K562 (cell line): Measurements from ENCODE around the gene KASH5. TPM values are rescaled to one million over a fixed set of nuclear protein-coding genes. Genes with fewer than 3 reads are reported as not detected.

Source experiments
- ATF3 ChIP-seq, 2 experiments: fragments of 450-650 bp in 1 of 2; sonication (generic) in 1 of 2; formaldehyde crosslinking in 1 of 2; IDR thresholded peaks in 1 of 2; conservative IDR thresholded peaks in 1 of 2; 2 replicates each; pipeline versions ENCODE4 v1.6.1 to v1.8.1; 2016 to 2023; ENCODE audit warnings: mild to moderate bottlenecking in 2 of 2, moderate library complexity in 2 of 2, inconsistent platforms in 1 of 2, missing genetic modification reagents in 1 of 2
- ATF7 ChIP-seq: fragments of 450-650 bp; IDR thresholded peaks from 2 replicates; pipeline ENCODE4 v1.7.1; 2014; ENCODE audit warnings: mild to moderate bottlenecking, moderate library complexity
- BRD4 ChIP-seq: fragments of 200-600 bp; sonication (generic); IDR thresholded peaks from 2 replicates; pipeline ENCODE4 v1.6.1; 2017; ENCODE audit warnings: inconsistent platforms
- CREM ChIP-seq: IDR thresholded peaks from 2 replicates; pipeline ENCODE4 v1.6.1; 2014; ENCODE audit warnings: antibody characterized with exemption, low read depth
- DMBX1 ChIP-seq: fragments of 250-450 bp; sonication (Bioruptor Pico); IDR thresholded peaks from 2 replicates; pipeline ENCODE4 v1.8.0; 2022; ENCODE audit warnings: inconsistent platforms, mild to moderate bottlenecking, moderate library complexity, borderline replicate concordance
- HCFC1 ChIP-seq: IDR thresholded peaks from 2 replicates; pipeline ENCODE4 v1.6.1; 2012; ENCODE audit warnings: low read depth, low read length, improper control_type of control experiment
- HLTF ChIP-seq: fragments of 450-650 bp; IDR thresholded peaks from 2 replicates; pipeline ENCODE4 v1.6.1; 2016
- KAT7 ChIP-seq: sonication (generic); formaldehyde crosslinking; IDR thresholded peaks from 2 replicates; pipeline ENCODE4 v1.8.0; 2022; ENCODE audit warnings: missing genetic modification reagents, mild to moderate bottlenecking, borderline replicate concordance
- MYNN ChIP-seq, 2 experiments: sonication (generic); formaldehyde crosslinking in 1 of 2; IDR thresholded peaks; 2 replicates each; pipeline versions ENCODE4 v1.5.0 to v1.6.1; 2016 to 2020; ENCODE audit warnings: antibody characterized with exemption in 1 of 2, missing genetic modification reagents in 1 of 2
- NR2C2 ChIP-seq, 2 experiments: fragments of 200-800 bp in 1 of 2; sonication (Bioruptor generic) in 1 of 2; sonication (generic) in 1 of 2; formaldehyde crosslinking in 1 of 2; IDR thresholded peaks; 2 replicates each; pipeline versions ENCODE4 v1.6.1 to v1.8.0; 2016 to 2022; ENCODE audit warnings: mild to moderate bottlenecking in 1 of 2, missing compliant biosample characterization in 1 of 2, missing genetic modification characterization in 1 of 2, missing genetic modification reagents in 1 of 2
- POLR2A ChIP-seq: fragments of 450-650 bp; conservative IDR thresholded peaks from 2 replicates; pipeline ENCODE4 v1.6.1; 2016
- SMAD1 ChIP-seq: fragments of 150-350 bp; IDR thresholded peaks from 2 replicates; pipeline ENCODE4 v1.6.1; 2014; ENCODE audit warnings: low read length, low read depth; ENCODE audit not compliant: partially characterized antibody
- SMARCC2 ChIP-seq: fragments of 450-650 bp; IDR thresholded peaks from 2 replicates; pipeline ENCODE4 v1.6.1; 2017; ENCODE audit warnings: antibody characterized with exemption, moderate library complexity, mild to moderate bottlenecking, low read depth
- SNRNP70 ChIP-seq: fragments of 200-400 bp; formaldehyde crosslinking; optimal IDR thresholded peaks from 2 replicates; pipeline ENCODE3; 2017; ENCODE audit warnings: low read depth, low read length
- SP1 ChIP-seq: sonication (generic); formaldehyde crosslinking; IDR thresholded peaks from 2 replicates; pipeline ENCODE4 v1.8.1; 2022; ENCODE audit warnings: mild to moderate bottlenecking, missing genetic modification reagents
- SPI1 ChIP-seq: IDR thresholded peaks from 2 replicates; pipeline ENCODE4 v1.6.1; 2011; ENCODE audit warnings: low read depth, low read length, control low read depth, borderline replicate concordance
- SREBF1 ChIP-seq: fragments of 150-350 bp; IDR thresholded peaks from 2 replicates; pipeline ENCODE4 v1.6.1; 2014; ENCODE audit warnings: antibody characterized with exemption, low read depth, low read length, borderline replicate concordance
- TAF1 ChIP-seq: IDR thresholded peaks from 2 replicates; pipeline ENCODE4 v1.6.1; 2011; ENCODE audit warnings: mild to moderate bottlenecking, low read length, moderate library complexity; ENCODE audit not compliant: insufficient read depth, control insufficient read depth, severe bottlenecking; ENCODE audit errors: extremely low read depth
- THAP12 ChIP-seq: fragments of 250-450 bp; sonication (Bioruptor Pico); IDR thresholded peaks from 2 replicates; pipeline ENCODE4 v1.9.0; 2021; ENCODE audit warnings: mild to moderate bottlenecking, inconsistent platforms
- ZSCAN32 ChIP-seq: fragments of 450-650 bp; formaldehyde crosslinking; IDR thresholded peaks from 2 replicates; pipeline ENCODE4 v1.4.0; 2020; ENCODE audit warnings: mild to moderate bottlenecking, moderate library complexity
- polyA plus RNA-seq, 8 experiments: library from polyadenylated mRNA; depleted of rRNA in 4 of 8; stranded (reverse) in 5 of 8; unstranded in 3 of 8; fragments of >200 nt; fragmentation: Nextera tagmentation in 2 of 8; fragmentation: Illumina TruSeq in 1 of 8; extraction: Ambion mirVana in 2 of 8; extraction: Trizol in 1 of 8; gene quantifications; 2 replicates each; pipeline versions ENCODE4 v1.2.1 to v1.2.3, GENCODE V29; 2011 to 2014; ENCODE audit warnings: inconsistent platforms in 1 of 8, missing spikeins in 1 of 8
- total RNA-seq, 7 experiments: library from RNA; depleted of rRNA in 6 of 7; stranded (reverse); fragments of >200 nt in 6 of 7; fragmentation: Illumina TruSeq in 2 of 7; extraction: Trizol in 2 of 7; gene quantifications; 2 replicates each; pipeline versions ENCODE4 v1.2.1 to v1.2.3, GENCODE V29; 2011 to 2021; ENCODE audit warnings: low replicate concordance in 1 of 7
- TF ChIP-seq, protein P1 (sequence below): fragments of 450-650 bp; IDR thresholded peaks from 2 replicates; pipeline ENCODE4 v1.6.1; 2016; ENCODE audit warnings: low read depth, mild to moderate bottlenecking, moderate library complexity
- TF ChIP-seq, protein P2 (sequence below), 2 experiments: IDR thresholded peaks; 2 replicates each; pipeline ENCODE4 v1.6.1; 2011; ENCODE audit warnings: borderline replicate concordance in 1 of 2, control low read depth in 1 of 2, low read depth in 1 of 2, low read length in 1 of 2, mild to moderate bottlenecking in 1 of 2, mixed read lengths in 1 of 2, moderate library complexity in 1 of 2; ENCODE audit not compliant: insufficient read depth in 1 of 2, insufficient read length in 1 of 2, poor library complexity in 1 of 2, severe bottlenecking in 1 of 2; ENCODE audit errors: extremely low read depth in 1 of 2

KASH5 gene
- total and polyA plus RNA-seq, 9 of the 15 experiments (the other 6 are each of a cell fraction or from before 2014, with no cell fraction given) = 0.07 to 0.84 (median 0.34) TPM; not detected in 1

DNA sequence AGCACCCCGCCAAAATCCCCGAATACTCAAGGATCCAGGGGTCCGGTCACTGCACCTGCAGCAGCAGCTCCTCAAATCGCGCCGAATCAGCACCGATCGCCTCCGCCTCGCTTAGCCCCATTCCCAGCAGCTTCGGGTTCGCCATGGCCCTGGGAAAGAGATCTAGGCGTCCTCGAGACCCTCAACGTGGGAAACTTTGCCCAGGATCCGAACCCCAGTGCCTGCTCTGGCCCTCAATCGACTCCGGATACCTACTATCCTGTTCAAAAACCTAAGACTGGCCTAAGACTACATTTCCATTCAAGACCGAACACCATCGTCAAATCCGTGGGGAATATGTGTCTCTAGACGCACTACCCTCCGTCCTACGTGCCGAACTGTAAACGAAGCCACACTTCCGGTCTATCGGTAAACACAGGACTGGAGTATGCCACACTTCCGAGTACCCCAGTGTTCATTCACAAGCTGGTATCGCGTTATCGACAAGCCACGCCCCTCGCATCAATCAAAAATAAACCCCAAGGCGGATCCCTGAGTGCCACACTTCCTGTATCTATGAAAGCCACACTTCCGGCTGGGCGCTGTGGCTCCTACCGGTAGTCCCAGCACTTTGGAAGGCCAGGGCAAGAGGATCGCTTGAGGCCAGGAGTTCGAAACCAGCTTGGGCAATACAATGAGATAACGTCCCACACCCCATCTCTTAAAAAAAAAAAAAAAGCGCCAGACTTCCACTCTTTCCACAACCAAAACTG, 63.6 kb downstream of the KASH5 start, which contains the start of gene PIH1D1 (continued):
- no peak for TF ChIP-seq DMBX1 (CRISPR knock-in tag)
- peak; percentile 91 for TF ChIP-seq SP1 (CRISPR knock-in tag)
- TF ChIP-seq, protein P1, sequence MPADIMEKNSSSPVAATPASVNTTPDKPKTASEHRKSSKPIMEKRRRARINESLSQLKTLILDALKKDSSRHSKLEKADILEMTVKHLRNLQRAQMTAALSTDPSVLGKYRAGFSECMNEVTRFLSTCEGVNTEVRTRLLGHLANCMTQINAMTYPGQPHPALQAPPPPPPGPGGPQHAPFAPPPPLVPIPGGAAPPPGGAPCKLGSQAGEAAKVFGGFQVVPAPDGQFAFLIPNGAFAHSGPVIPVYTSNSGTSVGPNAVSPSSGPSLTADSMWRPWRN = peak; percentile 18; the same call in 1 of the 2 replicates
- TF ChIP-seq ATF7 = peak; percentile 73; the same call in 1 of the 2 replicates
- TF ChIP-seq SREBF1 = 0 out of 2 replicates have a peak, but pooled peaks have one; percentile 22
- TF ChIP-seq POLR2A = peak; percentile 87
- TF ChIP-seq, protein P2, sequence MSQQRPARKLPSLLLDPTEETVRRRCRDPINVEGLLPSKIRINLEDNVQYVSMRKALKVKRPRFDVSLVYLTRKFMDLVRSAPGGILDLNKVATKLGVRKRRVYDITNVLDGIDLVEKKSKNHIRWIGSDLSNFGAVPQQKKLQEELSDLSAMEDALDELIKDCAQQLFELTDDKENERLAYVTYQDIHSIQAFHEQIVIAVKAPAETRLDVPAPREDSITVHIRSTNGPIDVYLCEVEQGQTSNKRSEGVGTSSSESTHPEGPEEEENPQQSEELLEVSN (IDR thresholded peaks at IDR 0.05; ENCODE audit: borderline replicate concordance in 1 of 2, extremely low read depth in 1 of 2, insufficient read depth in 1 of 2, insufficient read length in 1 of 2, low read depth in 1 of 2, low read length in 1 of 2, poor library complexity in 1 of 2, severe bottlenecking in 1 of 2) = peak in 1 of 2 experiments; percentile 27
- TF ChIP-seq HCFC1 = peak; percentile 87
- peak; percentile 73; the same call in 1 of the 2 replicates for TF ChIP-seq CREM
- TF ChIP-seq HLTF = no peak
- no peak for TF ChIP-seq MYNN (IDR thresholded peaks at IDR 0.05)
- TF ChIP-seq MYNN (CRISPR knock-in tag; IDR thresholded peaks at IDR 0.05) = no peak
- peak; percentile 78 for TF ChIP-seq SPI1
- TF ChIP-seq ZSCAN32 (CRISPR knock-in tag) = no peak
- TF ChIP-seq THAP12 (CRISPR knock-in tag) = peak; percentile 66; the same call in 1 of the 2 replicates
- no peak for TF ChIP-seq SMAD1
- TF ChIP-seq BRD4 = no peak
- no peak for TF ChIP-seq SMARCC2
- peak; percentile 68 for TF ChIP-seq TAF1
- TF ChIP-seq ATF3 (IDR thresholded peaks at IDR 0.05) = no peak
- TF ChIP-seq ATF3 (CRISPR knock-in tag; conservative IDR thresholded peaks at IDR 0.05) = no peak
- TF ChIP-seq SNRNP70 = no peak
- 0 out of 2 replicates have a peak, but pooled peaks have one; percentile 16 for TF ChIP-seq NR2C2 (CRISPR knock-in tag; IDR thresholded peaks at IDR 0.05)
- no peak; the same call in 1 of the 2 replicates for TF ChIP-seq NR2C2 (tag; IDR thresholded peaks at IDR 0.05)
- 0 out of 2 replicates have a peak, but pooled peaks have one; percentile 57 for TF ChIP-seq KAT7 (CRISPR knock-in tag)
